ENCODE data around the gene RSAD1.

DNA sequence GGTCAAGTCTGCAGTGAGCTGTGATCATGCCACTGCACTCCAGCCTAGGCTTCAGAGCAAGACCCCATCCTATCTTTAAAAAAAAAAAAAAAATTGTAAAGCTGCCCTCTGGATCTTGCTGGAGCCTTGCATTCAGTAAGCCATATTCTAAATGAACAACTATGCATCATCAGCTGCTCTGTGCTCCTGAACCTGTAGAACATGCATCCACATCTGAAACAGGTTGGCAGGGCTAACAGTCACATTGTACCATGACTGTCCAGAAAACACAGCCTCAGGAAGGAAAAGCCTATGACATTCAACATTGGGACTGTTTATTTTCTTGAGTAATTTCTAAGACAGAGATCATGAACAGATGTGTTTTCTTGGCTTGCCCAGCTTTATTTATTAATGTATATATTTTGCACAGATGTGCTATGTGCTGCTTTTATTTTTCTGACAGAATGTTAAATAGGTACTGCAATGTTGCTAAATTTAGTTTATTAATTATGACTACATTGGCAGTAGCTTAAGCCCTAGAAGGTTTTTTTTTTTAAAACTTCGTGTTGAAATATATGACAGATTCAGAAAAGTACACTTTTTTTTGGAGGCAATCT is 32.8 kb upstream of the RSAD1 start:
- TF ChIP-seq, protein P1, sequence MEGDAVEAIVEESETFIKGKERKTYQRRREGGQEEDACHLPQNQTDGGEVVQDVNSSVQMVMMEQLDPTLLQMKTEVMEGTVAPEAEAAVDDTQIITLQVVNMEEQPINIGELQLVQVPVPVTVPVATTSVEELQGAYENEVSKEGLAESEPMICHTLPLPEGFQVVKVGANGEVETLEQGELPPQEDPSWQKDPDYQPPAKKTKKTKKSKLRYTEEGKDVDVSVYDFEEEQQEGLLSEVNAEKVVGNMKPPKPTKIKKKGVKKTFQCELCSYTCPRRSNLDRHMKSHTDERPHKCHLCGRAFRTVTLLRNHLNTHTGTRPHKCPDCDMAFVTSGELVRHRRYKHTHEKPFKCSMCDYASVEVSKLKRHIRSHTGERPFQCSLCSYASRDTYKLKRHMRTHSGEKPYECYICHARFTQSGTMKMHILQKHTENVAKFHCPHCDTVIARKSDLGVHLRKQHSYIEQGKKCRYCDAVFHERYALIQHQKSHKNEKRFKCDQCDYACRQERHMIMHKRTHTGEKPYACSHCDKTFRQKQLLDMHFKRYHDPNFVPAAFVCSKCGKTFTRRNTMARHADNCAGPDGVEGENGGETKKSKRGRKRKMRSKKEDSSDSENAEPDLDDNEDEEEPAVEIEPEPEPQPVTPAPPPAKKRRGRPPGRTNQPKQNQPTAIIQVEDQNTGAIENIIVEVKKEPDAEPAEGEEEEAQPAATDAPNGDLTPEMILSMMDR (IDR thresholded peaks at IDR 0.05; ENCODE audit: extremely low read depth in 1 of 2, insufficient read depth in 1 of 2, low read depth in 1 of 2, low read length in 2 of 2): no peak
- no peak for TF ChIP-seq POLR2A (IDR thresholded peaks at IDR 0.05; ENCODE audit: low read depth, low read length)
